Nephron progenitor cell (in vitro differentiated cells): Measurements from ENCODE around the gene EVI5L.

Source experiments
- DNase-seq: peaks from one replicate; pipeline ENCODE4 v3.0.0; 2021
- H3K27ac Mint-ChIP-seq: 2 replicates; pipeline ENCODE4 v1.8.0; 2021; ENCODE audit warnings: mild to moderate bottlenecking, moderate library complexity, mixed read lengths
- H3K27me3 Mint-ChIP-seq: 2 replicates; pipeline ENCODE4 v1.8.0; 2021; ENCODE audit warnings: mild to moderate bottlenecking, low read depth, mixed read lengths; ENCODE audit not compliant: poor library complexity
- H3K36me3 Mint-ChIP-seq: 2 replicates; pipeline ENCODE4 v1.8.0; 2021; ENCODE audit warnings: low read depth, mixed read lengths
- H3K4me1 Mint-ChIP-seq: 2 replicates; pipeline ENCODE4 v1.8.0; 2021; ENCODE audit warnings: mixed read lengths
- H3K4me3 Mint-ChIP-seq: 2 replicates; pipeline ENCODE4 v1.8.0; 2021; ENCODE audit warnings: mild to moderate bottlenecking, moderate library complexity, mixed read lengths
- H3K9me3 Mint-ChIP-seq: 2 replicates; pipeline ENCODE4 v1.8.0; 2021; ENCODE audit warnings: mild to moderate bottlenecking, moderate library complexity, mixed read lengths
- TF ChIP-seq, protein P1 (sequence below): fragments of 200-600 bp; sonication (generic); IDR thresholded peaks from 2 replicates; pipeline ENCODE4 v1.5.0; 2021; ENCODE audit warnings: antibody characterized with exemption

EVI5L gene

DNA sequence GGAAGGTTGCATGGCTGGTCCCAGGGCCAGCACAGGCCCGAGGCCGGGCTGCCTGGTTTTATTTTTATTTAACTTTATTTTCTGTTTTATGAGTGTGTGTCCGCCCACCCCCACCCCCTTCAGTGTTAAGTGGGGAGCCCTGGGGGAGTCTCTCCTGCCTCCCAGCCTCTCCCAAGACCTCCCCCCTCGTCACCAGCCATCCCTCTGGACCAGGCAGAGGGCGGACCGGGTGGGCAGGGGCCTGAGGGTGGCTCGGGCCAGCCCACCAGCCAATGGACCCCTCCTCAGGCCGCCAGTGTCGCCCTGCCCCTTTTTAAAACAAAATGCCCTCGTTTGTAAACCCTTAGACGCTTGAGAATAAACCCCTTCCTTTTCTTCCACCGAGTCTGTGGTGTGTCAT is 84.1 kb downstream of the EVI5L start:
- peaks cover 18% of the 10 kb centered on the region for H3K4me1 Mint-ChIP-seq
- TF ChIP-seq, protein P1, sequence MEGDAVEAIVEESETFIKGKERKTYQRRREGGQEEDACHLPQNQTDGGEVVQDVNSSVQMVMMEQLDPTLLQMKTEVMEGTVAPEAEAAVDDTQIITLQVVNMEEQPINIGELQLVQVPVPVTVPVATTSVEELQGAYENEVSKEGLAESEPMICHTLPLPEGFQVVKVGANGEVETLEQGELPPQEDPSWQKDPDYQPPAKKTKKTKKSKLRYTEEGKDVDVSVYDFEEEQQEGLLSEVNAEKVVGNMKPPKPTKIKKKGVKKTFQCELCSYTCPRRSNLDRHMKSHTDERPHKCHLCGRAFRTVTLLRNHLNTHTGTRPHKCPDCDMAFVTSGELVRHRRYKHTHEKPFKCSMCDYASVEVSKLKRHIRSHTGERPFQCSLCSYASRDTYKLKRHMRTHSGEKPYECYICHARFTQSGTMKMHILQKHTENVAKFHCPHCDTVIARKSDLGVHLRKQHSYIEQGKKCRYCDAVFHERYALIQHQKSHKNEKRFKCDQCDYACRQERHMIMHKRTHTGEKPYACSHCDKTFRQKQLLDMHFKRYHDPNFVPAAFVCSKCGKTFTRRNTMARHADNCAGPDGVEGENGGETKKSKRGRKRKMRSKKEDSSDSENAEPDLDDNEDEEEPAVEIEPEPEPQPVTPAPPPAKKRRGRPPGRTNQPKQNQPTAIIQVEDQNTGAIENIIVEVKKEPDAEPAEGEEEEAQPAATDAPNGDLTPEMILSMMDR, result no peak
- H3K4me3 Mint-ChIP-seq, result no peak overlapping the region

More for the DNA sequence above, 84.1 kb downstream of the EVI5L start:
- Mint-ChIP-seq H3K9me3 (no peaks in the 10 kb centered on the region), H3K27ac (no peak overlapping the region), H3K36me3 (peaks cover 20% of the 10 kb centered on the region), H3K27me3 (peaks cover 56% of the 10 kb centered on the region)
- no peak for DNase-seq
